CD4-positive, alpha-beta T cell treated with Interleukin-10 for 1 hour (primary cell): Measurements from ENCODE around the gene SLC16A9.
A peak's percentile ranks its signal among the peaks of the same experiment; 100 is the strongest.
"Not testable (repeated sequence)": the region's sequence is repeated elsewhere in the genome, so short reads cannot be mapped to it uniquely, and the experiment has no call there.

Experiments
- DNase-seq: peaks from one replicate; pipeline ENCODE4 v3.0.0-alpha.2; 2020

The SLC16A9 gene, protein sequence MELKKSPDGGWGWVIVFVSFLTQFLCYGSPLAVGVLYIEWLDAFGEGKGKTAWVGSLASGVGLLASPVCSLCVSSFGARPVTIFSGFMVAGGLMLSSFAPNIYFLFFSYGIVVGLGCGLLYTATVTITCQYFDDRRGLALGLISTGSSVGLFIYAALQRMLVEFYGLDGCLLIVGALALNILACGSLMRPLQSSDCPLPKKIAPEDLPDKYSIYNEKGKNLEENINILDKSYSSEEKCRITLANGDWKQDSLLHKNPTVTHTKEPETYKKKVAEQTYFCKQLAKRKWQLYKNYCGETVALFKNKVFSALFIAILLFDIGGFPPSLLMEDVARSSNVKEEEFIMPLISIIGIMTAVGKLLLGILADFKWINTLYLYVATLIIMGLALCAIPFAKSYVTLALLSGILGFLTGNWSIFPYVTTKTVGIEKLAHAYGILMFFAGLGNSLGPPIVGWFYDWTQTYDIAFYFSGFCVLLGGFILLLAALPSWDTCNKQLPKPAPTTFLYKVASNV

GRCh38 chr10:59709395-59710125, at the start of gene SLC16A9:
TSS of gene SLC16A9 (minus strand) at chr10:59709850. CDS start at chr10:59684291, 25,559 bp downstream.
- peak; percentile 1 for DNase-seq

GRCh38 chr10:59757966-59758365, 48.3 kb upstream of the SLC16A9 start:
- no peak for DNase-seq

- DNase-seq, result no peak
Observed at GRCh38 chr10:59754951-59755350, 45.3 kb upstream of the SLC16A9 start.

GRCh38 chr10:59753267-59753666, 43.6 kb upstream of the SLC16A9 start, which contains the start of gene MRLN:
TSS of gene MRLN (minus strand) at chr10:59753455.
- DNase-seq, result no peak

DNA sequence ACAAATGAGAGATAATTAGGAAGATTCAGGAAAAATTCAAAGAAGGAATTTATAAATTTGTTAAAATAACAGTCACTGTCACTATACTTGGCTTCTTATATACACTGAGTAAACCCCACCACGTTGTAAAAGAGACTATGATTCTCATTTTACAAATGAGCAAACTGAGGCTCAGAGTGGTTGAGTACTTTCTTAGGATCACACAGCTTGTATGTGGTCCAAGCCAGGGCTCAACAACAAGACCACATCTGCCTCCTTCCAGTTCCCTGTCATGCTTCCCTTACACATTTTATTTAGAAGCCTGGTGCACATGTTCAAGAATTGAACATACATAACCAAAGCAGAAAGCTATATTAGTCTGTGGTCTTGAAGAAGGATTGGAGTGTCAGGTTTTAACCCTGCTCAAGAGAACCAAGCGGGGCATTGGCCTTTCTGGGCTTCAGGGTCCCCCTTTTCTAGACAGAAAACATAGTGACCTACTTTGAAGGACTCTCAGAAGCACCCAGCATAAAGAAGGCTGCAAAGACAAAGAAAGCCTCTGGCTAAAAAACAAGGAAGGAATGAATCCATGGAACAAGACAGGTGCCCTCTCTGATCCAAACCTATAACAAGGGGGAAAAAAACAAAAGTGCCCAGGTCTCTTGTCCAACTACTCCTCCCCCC, 42.8 kb upstream of the SLC16A9 start:
- no peak for DNase-seq

GRCh38 chr10:59750155-59750945, 40.7 kb upstream of the SLC16A9 start:
- no peak for DNase-seq

DNA sequence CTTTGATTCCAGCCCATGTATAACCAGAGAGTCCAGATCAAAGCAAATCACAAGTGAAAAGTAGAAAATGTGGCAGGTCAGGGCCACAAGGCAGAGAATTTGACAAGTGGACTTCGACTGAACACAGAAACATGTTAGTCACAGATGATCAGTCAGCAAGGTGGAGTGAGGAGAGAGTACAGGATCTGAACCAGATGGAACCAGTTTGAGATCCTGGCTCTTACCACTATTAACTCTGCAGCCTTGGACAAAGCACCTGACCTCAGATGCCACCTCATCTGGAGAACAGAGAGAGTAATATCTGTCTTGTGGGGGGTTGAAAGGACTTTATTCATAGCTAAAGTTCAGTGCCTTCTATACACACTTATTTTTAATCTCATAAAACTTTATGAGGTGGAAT, 39.2 kb upstream of the SLC16A9 start:
- no peak for DNase-seq

DNA sequence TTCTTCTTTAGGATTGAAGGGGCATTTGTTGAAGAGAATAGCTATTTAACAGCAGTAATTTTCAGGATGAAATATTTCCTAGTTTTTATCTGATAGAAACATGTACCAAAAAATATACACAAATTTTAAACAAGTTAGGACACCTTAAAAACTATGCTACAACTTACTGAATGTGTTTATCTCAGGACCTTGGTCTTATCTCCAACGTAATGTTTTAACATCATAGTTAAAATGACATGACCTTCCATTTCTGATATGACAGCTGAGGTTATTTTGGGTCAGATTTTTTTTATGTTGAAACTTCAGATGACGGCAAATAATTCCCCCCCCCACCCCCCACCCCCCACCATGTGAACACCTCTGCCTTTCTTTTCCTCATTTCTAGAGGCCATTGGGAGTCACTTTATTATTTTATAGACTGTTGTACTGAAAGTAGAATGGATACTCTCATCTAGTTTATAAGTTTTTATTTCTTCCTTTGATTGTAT, 35.6 kb upstream of the SLC16A9 start:
- no peak for DNase-seq

DNA sequence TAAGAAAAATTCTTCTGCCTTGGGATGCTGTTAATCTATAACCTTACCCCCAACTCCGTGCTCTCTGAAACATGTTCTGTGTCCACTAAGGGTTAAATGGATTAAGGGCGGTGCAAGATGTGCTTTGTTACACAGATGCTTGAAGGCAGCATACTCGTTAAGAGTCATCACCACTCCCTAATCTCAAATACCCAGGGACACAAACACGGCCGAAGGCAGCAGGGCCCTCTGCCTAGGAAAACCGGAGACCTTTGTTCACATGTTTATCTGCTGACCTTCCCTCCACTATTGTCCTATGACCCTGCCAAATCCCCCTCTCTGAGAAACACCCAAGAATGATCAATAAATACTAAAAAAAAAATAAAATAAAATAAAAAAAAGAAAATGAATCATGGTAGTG, 35.1 kb upstream of the SLC16A9 start:
- DNase-seq, result not testable (repeated sequence)

- not testable (repeated sequence) for DNase-seq
Observed at GRCh38 chr10:59744156-59744555, 34.5 kb upstream of the SLC16A9 start.

- no peak for DNase-seq
Observed at GRCh38 chr10:59741583-59741982, 31.9 kb upstream of the SLC16A9 start.

- no peak for DNase-seq
Observed at GRCh38 chr10:59741048-59741447, 31.4 kb upstream of the SLC16A9 start.

DNA sequence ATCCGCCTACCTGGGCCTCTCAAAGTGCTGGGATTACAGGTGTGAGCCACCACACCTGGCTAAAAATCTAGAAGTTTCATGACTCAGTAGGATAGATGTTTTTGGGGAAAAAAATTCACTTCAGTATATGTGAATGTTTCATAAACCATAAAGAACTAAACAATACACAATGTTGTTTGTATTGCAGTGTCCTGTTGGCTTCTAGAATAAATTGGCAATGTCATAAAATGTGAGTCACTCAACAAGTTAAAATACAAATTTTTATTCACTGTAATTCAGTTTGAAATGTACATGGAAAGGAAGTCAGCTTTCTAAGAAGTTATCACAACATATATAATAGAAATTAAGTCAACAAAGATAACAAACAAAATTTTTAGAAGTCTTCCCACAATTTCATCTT, 27.1 kb upstream of the SLC16A9 start:
- no peak for DNase-seq

- no peak for DNase-seq
Observed at GRCh38 chr10:59735296-59735695, 25.6 kb upstream of the SLC16A9 start.

DNA sequence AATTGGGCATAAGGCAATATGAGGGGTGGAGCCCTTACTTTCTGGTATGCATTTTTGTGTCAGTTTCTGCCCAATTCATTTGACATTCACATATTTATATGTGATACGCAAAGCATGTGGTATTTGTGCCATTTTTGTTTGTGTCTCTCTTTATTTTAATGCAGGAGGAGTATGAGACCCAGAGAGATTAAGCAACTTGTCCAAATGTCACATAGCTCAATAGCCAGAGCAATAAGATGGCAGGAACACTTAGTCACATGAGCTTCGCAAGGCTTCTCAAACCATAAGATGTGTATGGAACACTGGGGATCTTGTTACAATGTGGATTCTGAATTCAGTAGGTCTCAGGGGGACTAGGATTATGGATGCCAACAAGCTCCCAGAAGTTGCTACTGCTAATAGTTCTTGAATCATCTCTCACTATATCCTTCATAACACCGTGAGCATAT, 24.4 kb upstream of the SLC16A9 start:
- no peak for DNase-seq

GRCh38 chr10:59733321-59734013, 23.8 kb upstream of the SLC16A9 start:
- not testable (repeated sequence) for DNase-seq

GRCh38 chr10:59732849-59733248, 23.2 kb upstream of the SLC16A9 start:
- not testable (repeated sequence) for DNase-seq

DNA sequence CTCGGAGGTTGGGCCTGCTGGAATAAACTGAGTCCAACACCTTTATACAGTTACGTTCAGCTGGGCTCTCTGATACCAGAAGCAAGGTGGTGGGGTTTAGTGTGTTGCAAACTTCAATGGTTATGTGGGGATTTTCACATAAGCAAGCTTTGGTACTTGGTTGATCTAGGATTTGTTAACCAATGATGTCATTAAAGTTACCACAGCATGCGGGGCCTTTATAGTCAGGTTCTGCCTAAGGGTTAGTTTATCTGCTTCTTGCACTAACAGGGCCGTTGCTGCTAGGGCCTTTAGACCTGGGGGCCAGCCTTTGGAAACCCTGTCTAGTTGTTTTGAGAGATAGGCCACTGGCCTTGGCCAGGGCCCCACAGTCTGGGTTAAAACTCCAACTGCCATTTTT, 19.5 kb upstream of the SLC16A9 start:
- DNase-seq, result not testable (repeated sequence)

GRCh38 chr10:59724098-59724938, 14.7 kb upstream of the SLC16A9 start:
- DNase-seq, result no peak

DNA sequence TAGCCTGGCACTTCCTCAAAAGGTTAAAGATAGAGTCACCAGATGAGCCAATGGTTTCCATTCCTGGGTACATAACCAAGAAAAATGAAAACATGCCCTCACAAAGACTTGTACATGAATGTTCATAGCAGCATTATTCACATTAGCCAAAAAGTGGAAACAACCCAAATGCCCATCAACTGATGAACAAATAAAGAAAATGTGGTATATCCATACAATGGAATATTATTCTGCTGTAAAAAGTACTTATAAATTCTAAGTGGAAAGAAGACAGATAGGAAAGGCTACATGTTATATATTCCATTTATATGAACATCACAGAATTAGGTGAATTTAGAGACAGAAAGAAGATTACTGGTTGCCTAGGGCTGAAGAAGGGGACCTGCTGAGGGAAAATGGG, 10.7 kb upstream of the SLC16A9 start:
- DNase-seq, result no peak

DNA sequence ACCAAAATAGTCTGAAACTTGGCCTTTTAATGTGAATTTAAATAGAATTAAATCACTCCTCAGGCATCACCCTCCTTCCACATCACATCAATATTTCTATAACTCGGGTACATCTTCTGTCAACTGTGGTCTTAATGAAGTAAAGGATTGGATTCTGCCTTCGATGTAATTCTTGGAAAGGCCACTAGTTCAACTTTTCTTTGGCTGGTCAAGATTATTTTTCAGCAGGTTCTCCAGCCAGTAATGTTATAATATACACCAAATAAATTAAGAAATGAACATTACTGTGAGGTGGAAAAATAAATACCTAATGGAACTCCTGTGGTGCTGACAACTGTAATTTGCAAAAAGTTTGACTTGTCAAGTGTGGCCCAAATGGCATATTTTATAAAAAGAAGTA, 9.7 kb upstream of the SLC16A9 start:
- DNase-seq, result no peak
